HepG2 (cell line): ENCODE data around the gene CRIM1. TPM values are rescaled to one million over a fixed set of nuclear protein-coding genes. Genes with fewer than 3 reads are reported as not detected.

Source experiments
- CCDC6 ChIP-seq: sonication (generic); formaldehyde crosslinking; IDR thresholded peaks from 2 replicates; pipeline ENCODE4 v1.8.1; 2022; ENCODE audit warnings: mild to moderate bottlenecking, missing genetic modification reagents, moderate library complexity
- E2F2 ChIP-seq: sonication (generic); formaldehyde crosslinking; IDR thresholded peaks from 2 replicates; pipeline ENCODE4 v1.4.0; 2020; ENCODE audit warnings: missing genetic modification reagents, borderline replicate concordance
- FOXP4 ChIP-seq: sonication (generic); formaldehyde crosslinking; IDR thresholded peaks from 2 replicates; pipeline ENCODE4 v1.4.0; 2020; ENCODE audit warnings: missing genetic modification reagents
- HNRNPK ChIP-seq: fragments of 200-400 bp; formaldehyde crosslinking; IDR thresholded peaks from 2 replicates; pipeline ENCODE4 v1.6.1; 2018; ENCODE audit warnings: low read length, low read depth, moderate library complexity, mild to moderate bottlenecking; ENCODE audit not compliant: poor library complexity, severe bottlenecking
- HOMEZ ChIP-seq: IDR thresholded peaks from 2 replicates; pipeline ENCODE4 v1.6.1; 2016; ENCODE audit warnings: low read depth
- KLF15 ChIP-seq: sonication (generic); formaldehyde crosslinking; IDR thresholded peaks from 2 replicates; pipeline ENCODE4 v1.8.1; 2023; ENCODE audit warnings: borderline replicate concordance, mild to moderate bottlenecking, inconsistent platforms, missing genetic modification reagents, mixed read lengths
- MAZ ChIP-seq, 2 experiments: sonication (generic) in 1 of 2; formaldehyde crosslinking in 1 of 2; IDR thresholded peaks; 2 replicates each; pipeline versions ENCODE4 v1.5.0 to v1.6.1; 2012 to 2020; ENCODE audit warnings: low read depth in 2 of 2, mild to moderate bottlenecking in 2 of 2, borderline replicate concordance in 1 of 2, improper control_type of control experiment in 1 of 2, low read length in 1 of 2, missing genetic modification reagents in 1 of 2, moderate library complexity in 1 of 2
- PHF21A ChIP-seq: sonication (generic); formaldehyde crosslinking; IDR thresholded peaks from 2 replicates; pipeline ENCODE4 v1.5.0; 2020; ENCODE audit warnings: mild to moderate bottlenecking, missing genetic modification reagents
- SMARCE1 ChIP-seq: fragments of 450-650 bp; IDR thresholded peaks from 2 replicates; pipeline ENCODE4 v1.6.1; 2017; ENCODE audit warnings: borderline replicate concordance
- SPEN ChIP-seq: sonication (generic); formaldehyde crosslinking; IDR thresholded peaks from 2 replicates; pipeline ENCODE4 v1.5.1; 2020; ENCODE audit warnings: low read depth, mild to moderate bottlenecking, missing genetic modification reagents
- SUZ12 ChIP-seq: fragments of 150-350 bp; IDR thresholded peaks from 2 replicates; pipeline ENCODE4 v1.6.1; 2014; ENCODE audit warnings: low read depth, low read length
- TCF7 ChIP-seq: sonication (generic); IDR thresholded peaks from 2 replicates; pipeline ENCODE4 v1.6.1; 2016; ENCODE audit warnings: antibody characterized with exemption, low read depth
- ZNF180 ChIP-seq: sonication (generic); formaldehyde crosslinking; IDR thresholded peaks from 2 replicates; pipeline ENCODE4 v1.4.0; 2020; ENCODE audit warnings: low read depth, missing genetic modification reagents, borderline replicate concordance
- ZNF224 ChIP-seq: sonication (generic); formaldehyde crosslinking; IDR thresholded peaks from 2 replicates; pipeline ENCODE4 v1.5.0; 2020; ENCODE audit warnings: mild to moderate bottlenecking, missing genetic modification reagents
- ZNF234 ChIP-seq: sonication (generic); formaldehyde crosslinking; conservative IDR thresholded peaks from 2 replicates; pipeline ENCODE4 v1.5.1; 2020; ENCODE audit warnings: mild to moderate bottlenecking, missing genetic modification reagents
- ZNF564 ChIP-seq: sonication (generic); formaldehyde crosslinking; IDR thresholded peaks from 2 replicates; pipeline ENCODE4 v1.8.1; 2023; ENCODE audit warnings: mild to moderate bottlenecking, missing genetic modification reagents
- ZNF570 ChIP-seq: sonication (generic); formaldehyde crosslinking; IDR thresholded peaks from 2 replicates; pipeline ENCODE4 v1.4.0; 2020; ENCODE audit warnings: mild to moderate bottlenecking, missing genetic modification reagents, borderline replicate concordance
- ZNF770 ChIP-seq: sonication (generic); formaldehyde crosslinking; IDR thresholded peaks from 2 replicates; pipeline ENCODE4 v1.5.0; 2020; ENCODE audit warnings: mild to moderate bottlenecking, missing genetic modification reagents
- ZUFSP ChIP-seq: sonication (generic); formaldehyde crosslinking; IDR thresholded peaks from 2 replicates; pipeline ENCODE4 v1.9.0; 2021; ENCODE audit warnings: missing genetic modification reagents, mild to moderate bottlenecking, borderline replicate concordance
- polyA plus RNA-seq, 8 experiments: library from polyadenylated mRNA; depleted of rRNA in 3 of 8; stranded (reverse) in 7 of 8; unstranded in 1 of 8; fragments of >200 nt; fragmentation: Illumina TruSeq in 4 of 8; extraction: Trizol in 4 of 8; gene quantifications; 2 replicates each; pipeline versions ENCODE4 v1.2.1 to v1.2.3, GENCODE V29; 2011 to 2016; ENCODE audit warnings: low read depth in 4 of 8, missing spikeins in 1 of 8, mixed read lengths in 1 of 8; ENCODE audit not compliant: insufficient read depth in 1 of 8
- total RNA-seq, 5 experiments: library from RNA; depleted of rRNA; stranded (reverse); fragments of >200 nt; fragmentation: Illumina TruSeq; extraction: Trizol; gene quantifications; 2 replicates each; pipeline ENCODE4 v1.2.3, GENCODE V29; 2016; ENCODE audit warnings: low read depth in 1 of 5
- TF ChIP-seq, protein P1 (sequence below): sonication (generic); formaldehyde crosslinking; IDR thresholded peaks from 2 replicates; pipeline ENCODE4 v1.5.0; 2020; ENCODE audit warnings: missing genetic modification reagents, mild to moderate bottlenecking, borderline replicate concordance

CRIM1 gene
- total and polyA plus RNA-seq, 2 of the 13 experiments (the other 11 are each of a cell fraction or from before 2014, with no cell fraction given): 39.1 to 69.9 TPM

DNA sequence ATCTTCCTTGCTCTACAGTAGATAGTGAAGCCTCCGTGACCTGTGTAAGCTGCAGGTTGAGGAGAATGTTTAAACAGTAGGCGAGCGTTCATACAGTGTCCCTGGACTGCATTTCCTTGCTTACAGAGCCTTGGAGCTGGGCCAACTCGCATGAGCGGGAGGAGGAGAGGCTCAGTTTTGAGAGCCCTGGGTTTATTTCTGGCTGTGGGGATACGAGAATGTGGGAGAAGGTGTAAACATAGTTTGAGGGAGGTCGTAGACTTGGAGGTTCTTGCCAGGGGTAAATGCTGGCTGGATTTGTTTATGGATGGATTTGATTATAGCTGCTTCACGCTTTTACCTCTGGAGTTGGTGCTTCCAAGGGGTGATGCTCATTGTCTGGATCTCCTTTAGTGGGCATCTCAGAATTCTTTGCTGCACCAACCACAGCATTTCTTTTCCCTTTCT is 20.8 kb downstream of the CRIM1 start (continued):
- peak; percentile 68 for TF ChIP-seq FOXP4 (CRISPR knock-in tag)
- no peak for TF ChIP-seq ZNF770 (CRISPR knock-in tag)
- TF ChIP-seq ZNF234: no peak
- TF ChIP-seq, protein P1, sequence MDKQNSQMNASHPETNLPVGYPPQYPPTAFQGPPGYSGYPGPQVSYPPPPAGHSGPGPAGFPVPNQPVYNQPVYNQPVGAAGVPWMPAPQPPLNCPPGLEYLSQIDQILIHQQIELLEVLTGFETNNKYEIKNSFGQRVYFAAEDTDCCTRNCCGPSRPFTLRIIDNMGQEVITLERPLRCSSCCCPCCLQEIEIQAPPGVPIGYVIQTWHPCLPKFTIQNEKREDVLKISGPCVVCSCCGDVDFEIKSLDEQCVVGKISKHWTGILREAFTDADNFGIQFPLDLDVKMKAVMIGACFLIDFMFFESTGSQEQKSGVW (CRISPR knock-in tag): no peak
- TF ChIP-seq SUZ12: no peak
- TF ChIP-seq HOMEZ: peak; percentile 71; the same call in 1 of the 2 replicates
- no peak for TF ChIP-seq ZNF564 (CRISPR knock-in tag)
- peak; percentile 42; the same call in 1 of the 2 replicates for TF ChIP-seq SPEN (CRISPR knock-in tag)
- TF ChIP-seq ZUFSP (CRISPR knock-in tag): no peak
- TF ChIP-seq MAZ (IDR thresholded peaks at IDR 0.05; ENCODE audit: borderline replicate concordance, low read depth, low read length): no peak
- no peak for TF ChIP-seq MAZ (CRISPR knock-in tag; IDR thresholded peaks at IDR 0.05; ENCODE audit: low read depth)
- TF ChIP-seq TCF7: no peak
- no peak for TF ChIP-seq PHF21A (CRISPR knock-in tag)
- no peak for TF ChIP-seq E2F2 (CRISPR knock-in tag)
- TF ChIP-seq ZNF570: no peak
- TF ChIP-seq ZNF224 (CRISPR knock-in tag): no peak
- no peak for TF ChIP-seq KLF15 (CRISPR knock-in tag)
- no peak for TF ChIP-seq CCDC6
- no peak for TF ChIP-seq HNRNPK
- TF ChIP-seq ZNF180: no peak
- no peak for TF ChIP-seq SMARCE1
